GM12874 (cell line): ENCODE data around the gene CREG1.

Source experiments
- CTCF ChIP-seq: IDR thresholded peaks from 2 replicates; pipeline ENCODE4 v1.5.1; 2011; ENCODE audit warnings: low read depth, mild to moderate bottlenecking, control low read depth, low read length, moderate library complexity; ENCODE audit not compliant: insufficient read depth

CREG1 gene

GRCh38 chr1:167588361-167588760, 34.8 kb upstream of the CREG1 start:
- TF ChIP-seq CTCF: no peak

- TF ChIP-seq CTCF: no peak
These were observed 34.3 kb upstream of the CREG1 start for GRCh38 chr1:167587872-167588271.

GRCh38 chr1:167587342-167587741, 33.8 kb upstream of the CREG1 start:
- no peak for TF ChIP-seq CTCF

GRCh38 chr1:167584581-167584980, 31.0 kb upstream of the CREG1 start:
- no peak for TF ChIP-seq CTCF

GRCh38 chr1:167582722-167583121, 29.2 kb upstream of the CREG1 start:
- TF ChIP-seq CTCF: no peak

GRCh38 chr1:167582064-167582463, 28.5 kb upstream of the CREG1 start:
- no peak for TF ChIP-seq CTCF

- no peak for TF ChIP-seq CTCF
These were observed 26.4 kb upstream of the CREG1 start for GRCh38 chr1:167579986-167580385.

- TF ChIP-seq CTCF: no peak
These were observed 25.5 kb upstream of the CREG1 start for GRCh38 chr1:167578939-167579521.
